A673 (cell line): ENCODE measurements around the gene RBMS1. TPM values are rescaled to one million over a fixed set of nuclear protein-coding genes. Genes with fewer than 3 reads are reported as not detected.

Source experiments
- BruUV-seq: library from RNA; stranded (reverse); fragments of 400-500 nt; replicated peaks from 2 replicates; lab custom pipeline; 2021; lab: Mats Ljungman, UMichigan
- CTCF ChIA-PET: fragments of 300-600 bp; sonication (Branson Sonifier 250); formaldehyde crosslinking; loops from one replicate; lab custom pipeline; 2022; ENCODE audit warnings: antibody characterized with exemption; lab: Charles Lee
- POLR2A ChIA-PET: fragments of 300-600 bp; sonication (Branson Sonifier 250); formaldehyde crosslinking; loops from one replicate; lab custom pipeline; 2022; ENCODE audit warnings: antibody characterized with exemption; ENCODE audit not compliant: low non-redundant PET; lab: Charles Lee
- DNase-seq: peaks from one replicate; pipeline ENCODE4 v3.0.0-alpha.2; 2015; ENCODE audit warnings: low spot score
- H3K27ac ChIP-seq: fragments of 200-600 bp; sonication (generic); 2 replicates; pipeline ENCODE4 v1.5.1; 2016; ENCODE audit warnings: mixed run types, low read depth, mild to moderate bottlenecking, mixed read lengths, antibody characterized with exemption, low read length; ENCODE audit not compliant: poor library complexity, severe bottlenecking
- H3K27me3 ChIP-seq: fragments of 200-600 bp; sonication (generic); replicated peaks from 2 replicates; pipeline ENCODE4 v1.6.1; 2017; ENCODE audit warnings: mixed run types, low read depth, mild to moderate bottlenecking, mixed read lengths, antibody characterized with exemption, low read length; ENCODE audit not compliant: insufficient read depth, poor library complexity
- H3K36me3 ChIP-seq: fragments of 200-600 bp; sonication (generic); 2 replicates; pipeline ENCODE4 v1.6.1; 2016; ENCODE audit warnings: mixed run types, mild to moderate bottlenecking, mixed read lengths, antibody characterized with exemption, low read length; ENCODE audit not compliant: insufficient read depth, poor library complexity, severe bottlenecking
- H3K4me1 ChIP-seq: fragments of 200-600 bp; sonication (generic); 2 replicates; pipeline ENCODE4 v1.6.1; 2017; ENCODE audit warnings: mixed run types, mild to moderate bottlenecking, mixed read lengths, antibody characterized with exemption, low read length; ENCODE audit not compliant: insufficient read depth, poor library complexity, severe bottlenecking
- H3K4me3 ChIP-seq: fragments of 200-600 bp; sonication (generic); 2 replicates; pipeline ENCODE4 v1.5.1; 2016; ENCODE audit warnings: low read depth, mixed run types, mild to moderate bottlenecking, mixed read lengths, low read length; ENCODE audit not compliant: poor library complexity, severe bottlenecking
- H3K9me3 ChIP-seq: fragments of 200-600 bp; sonication (generic); 2 replicates; pipeline ENCODE4 v1.6.1; 2016; ENCODE audit warnings: mixed run types, low read depth, mild to moderate bottlenecking, mixed read lengths, antibody characterized with exemption, low read length; ENCODE audit not compliant: poor library complexity, severe bottlenecking
- CTCF ChIP-seq: fragments of 300-800, 200-600 bp; sonication (generic); conservative IDR thresholded peaks from 2 replicates; pipeline ENCODE4 v1.5.1; 2017; ENCODE audit warnings: low read depth, mild to moderate bottlenecking, antibody characterized with exemption, low read length, moderate library complexity, mixed read lengths
- EZH2 ChIP-seq: fragments of 200-600 bp; sonication (generic); IDR thresholded peaks from 2 replicates; pipeline ENCODE4 v1.6.1; 2017; ENCODE audit warnings: borderline replicate concordance, low read depth, mild to moderate bottlenecking, mixed read lengths, antibody characterized with exemption, low read length; ENCODE audit not compliant: poor library complexity, severe bottlenecking
- intact Hi-C: fragments of 100-400 bp; cut with micrococcal nuclease; formaldehyde crosslinking; loops from one replicate; pipeline ENCODE4 v1.10.0; 2022; ENCODE audit not compliant: unreplicated experiment
- total RNA-seq: library from RNA; stranded (reverse); gene quantifications from 2 replicates; pipeline ENCODE4 v1.2.3, GENCODE V29; 2021

RBMS1 gene
- total RNA-seq, 1 experiment from 2014 or later: 84.9 TPM

DNA sequence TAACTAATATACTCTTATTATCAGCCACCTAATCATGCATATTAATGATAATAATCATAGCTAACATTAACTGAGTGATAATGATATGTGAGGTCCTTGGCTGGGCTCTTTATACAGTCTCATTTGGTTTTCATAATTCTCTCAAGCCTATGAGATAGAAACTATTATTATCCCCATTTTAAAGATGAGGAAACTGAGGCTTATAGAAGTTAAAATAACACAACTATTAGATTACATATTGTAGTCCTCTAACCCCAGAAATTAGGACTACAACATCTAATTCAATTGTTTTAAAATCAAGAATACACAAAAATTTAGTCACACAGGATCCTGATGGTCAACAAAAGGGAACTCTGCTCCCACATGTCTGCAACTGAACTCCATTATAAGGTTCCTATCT, 209.9 kb downstream of the RBMS1 start:
- no peak for DNase-seq
- BruUV-seq: no TSS peak
- POLR2A ChIA-PET: no interaction called here
- intact Hi-C loops: no loop called here
- CTCF ChIA-PET: no interaction called here
- no peak overlapping the region for H3K27ac ChIP-seq
- peaks cover 30% of the 10 kb centered on the region for H3K4me1 ChIP-seq
- TF ChIP-seq CTCF (no peak), EZH2 (no peak)
- H3K27me3 ChIP-seq: no peaks in the 10 kb centered on the region
- H3K9me3 ChIP-seq: no peaks in the 10 kb centered on the region
- no peak overlapping the region for H3K4me3 ChIP-seq
- H3K36me3 ChIP-seq: peaks cover 46% of the 10 kb centered on the region

DNA sequence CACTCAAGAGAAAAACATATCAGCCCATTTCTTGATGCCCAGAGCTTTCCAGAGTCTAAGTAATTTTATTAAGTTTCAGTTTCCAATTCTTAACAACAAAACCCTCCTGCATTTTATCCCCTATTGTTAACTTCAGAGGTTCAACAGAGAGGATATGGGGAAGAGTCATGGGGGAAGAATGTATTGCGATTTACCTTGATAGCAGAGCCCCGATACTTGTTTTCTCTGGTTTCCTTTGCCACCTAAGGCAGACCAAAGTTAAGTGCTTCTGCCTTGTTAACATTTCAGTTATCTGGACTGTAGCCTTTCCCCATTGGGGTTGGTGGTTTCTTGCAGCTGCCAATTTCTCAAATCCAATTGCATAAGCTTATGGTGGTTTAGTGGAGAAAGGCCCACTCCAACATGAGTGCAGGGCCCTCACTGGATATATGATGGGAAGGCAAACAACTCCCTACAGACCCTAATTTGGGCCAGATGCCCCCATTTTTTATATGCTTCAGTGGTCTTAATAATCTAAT, 211.5 kb downstream of the RBMS1 start:
- H3K9me3 ChIP-seq: no peaks in the 10 kb centered on the region
- ChIA-PET CTCF (no interaction called here), POLR2A (no interaction called here)
- H3K36me3 ChIP-seq: peaks cover 61% of the 10 kb centered on the region
- H3K27me3 ChIP-seq: no peaks in the 10 kb centered on the region
- TF ChIP-seq CTCF (no peak), EZH2 (no peak)
- intact Hi-C loops: no loop called here
- DNase-seq: no peak
- no peak overlapping the region for H3K4me3 ChIP-seq
- H3K4me1 ChIP-seq: peaks cover 24% of the 10 kb centered on the region
- no peak overlapping the region for H3K27ac ChIP-seq
- no TSS peak for BruUV-seq

DNA sequence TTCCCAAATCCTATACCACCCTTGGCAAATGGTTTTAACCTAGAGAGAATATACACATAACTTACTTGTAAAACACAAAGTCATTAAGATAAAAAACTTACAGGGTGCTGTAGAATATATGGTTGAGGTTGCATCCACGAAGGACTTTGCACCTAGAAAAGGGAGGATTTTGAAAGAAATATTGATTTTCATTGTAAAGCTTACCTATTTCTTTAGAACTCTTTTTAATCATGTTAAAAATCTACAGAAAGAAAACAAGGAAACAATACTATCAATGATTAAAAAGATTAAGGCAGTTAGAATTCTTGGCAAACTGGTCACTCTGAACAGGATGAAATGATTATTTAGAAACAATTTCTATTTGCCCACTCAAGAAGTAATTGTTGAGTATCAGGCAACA, 212.4 kb downstream of the RBMS1 start:
- no TSS peak for BruUV-seq

More for the DNA sequence above, 212.4 kb downstream of the RBMS1 start:
- intact Hi-C loops: no loop called here
- Histone ChIP-seq H3K9me3 (no peaks in the 10 kb centered on the region), H3K27ac (no peak overlapping the region), H3K4me1 (peaks cover 23% of the 10 kb centered on the region), H3K4me3 (no peak overlapping the region), H3K27me3 (no peaks in the 10 kb centered on the region), H3K36me3 (peaks cover 58% of the 10 kb centered on the region)
- ChIA-PET POLR2A (no interaction called here), CTCF (no interaction called here)
- TF ChIP-seq CTCF (no peak), EZH2 (no peak)
- no peak for DNase-seq
